K562 (cell line): ENCODE measurements around the gene ZNF37A. TPM values are rescaled to one million over a fixed set of nuclear protein-coding genes. Genes with fewer than 3 reads are reported as not detected.

Experiments used
- ATAC-seq: fragments of 200-7000 bp; cut with Tn5 transposase; 3 replicates; pipeline ENCODE4 v1.9.1; 2020; ENCODE audit warnings: moderate library complexity
- BruUV-seq: library from RNA; stranded (reverse); fragments of 400-500 nt; replicated peaks from 2 replicates; lab custom pipeline; 2021; lab: Mats Ljungman, UMichigan
- CTCF ChIA-PET: fragments of 300-600 bp; formaldehyde crosslinking; extraction: SDS; loops from one replicate; lab custom pipeline; 2021; ENCODE audit warnings: low intra/inter-chr PET ratio; lab: Yijun Ruan, JAX
- POLR2A ChIA-PET: fragments of 300-600, 350-650 bp; sonication (Branson Sonifier 250); formaldehyde crosslinking; extraction: SDS; loops from one replicate; lab custom pipeline; 2021; ENCODE audit warnings: antibody characterized with exemption, inconsistent platforms; lab: Yijun Ruan, JAX
- DNase-seq, 4 experiments: peaks; one replicate each; pipeline versions ENCODE4 v3.0.0 to v3.0.0-alpha.2; 2011 to 2018; ENCODE audit warnings: low spot score in 3 of 4, mixed read lengths in 3 of 4; ENCODE audit errors: extremely low read depth in 1 of 4
- FAIRE-seq: peaks from 2 replicates; lab custom pipeline; 2011; peaks lifted over from hg19 to GRCh38; lab: Jason Lieb, UNC
- H2AFZ ChIP-seq: 2 replicates; pipeline ENCODE4 v1.6.0; 2011; ENCODE audit warnings: low read depth, low read length, control low read depth, inconsistent platforms
- H3K27ac ChIP-seq: fragments of 200-600 bp; 3 replicates; pipeline ENCODE4 v1.8.0; 2011; ENCODE audit warnings: low read depth, mild to moderate bottlenecking, control low read depth, inconsistent platforms, low read length, moderate library complexity, mixed read lengths; ENCODE audit errors: extremely low read depth
- H3K27me3 ChIP-seq, 2 experiments: fragments of 300-600 bp in 1 of 2; 2 replicates in 1 of 2; 3 replicates in 1 of 2; pipeline versions ENCODE4 v1.6.0 to v1.8.0; 2011; ENCODE audit warnings: inconsistent platforms in 2 of 2, low read length in 2 of 2, mild to moderate bottlenecking in 1 of 2, mixed read lengths in 1 of 2, moderate library complexity in 1 of 2; ENCODE audit not compliant: control insufficient read depth in 2 of 2, insufficient read depth in 2 of 2
- H3K36me3 ChIP-seq: fragments of 300-600 bp; 3 replicates; pipeline ENCODE4 v1.8.0; 2011; ENCODE audit warnings: mild to moderate bottlenecking, low read length, inconsistent platforms; ENCODE audit not compliant: control insufficient read depth, insufficient read depth
- H3K4me1 ChIP-seq, 2 experiments: fragments of 200-600 bp in 1 of 2; replicated peaks in 1 of 2; 2 replicates in 1 of 2; 3 replicates in 1 of 2; pipeline versions ENCODE4 v1.5.1 to v1.8.0; 2011; ENCODE audit warnings: inconsistent platforms in 2 of 2, low read length in 2 of 2, mild to moderate bottlenecking in 1 of 2, mixed read lengths in 1 of 2, moderate library complexity in 1 of 2; ENCODE audit not compliant: control insufficient read depth in 2 of 2, insufficient read depth in 2 of 2
- H3K4me2 ChIP-seq: 2 replicates; pipeline ENCODE4 v1.6.1; 2011; ENCODE audit warnings: low read length, control low read depth, inconsistent platforms, mixed read lengths; ENCODE audit not compliant: insufficient read depth
- H3K4me3 ChIP-seq: fragments of 200-600 bp; sonication (generic), shearing (Covaris generic); 2 replicates; pipeline ENCODE4 v1.5.1; 2016; ENCODE audit warnings: control low read depth, inconsistent platforms
- H3K79me2 ChIP-seq: fragments of 200-600 bp; 3 replicates; pipeline ENCODE4 v1.8.0; 2011; ENCODE audit warnings: low read length, inconsistent platforms; ENCODE audit not compliant: control insufficient read depth, insufficient read depth
- H3K9ac ChIP-seq, 2 experiments: 2 replicates each; pipeline versions ENCODE4 v1.6.0 to v1.6.1; 2011; ENCODE audit warnings: low read depth in 2 of 2, low read length in 2 of 2, control low read depth in 1 of 2, inconsistent platforms in 1 of 2, mild to moderate bottlenecking in 1 of 2, mixed read lengths in 1 of 2; ENCODE audit not compliant: insufficient read depth in 1 of 2
- H3K9me1 ChIP-seq: one replicate; pipeline ENCODE4 v1.6.0; 2011; ENCODE audit warnings: inconsistent platforms, mild to moderate bottlenecking, low read length, moderate library complexity; ENCODE audit not compliant: control insufficient read depth, insufficient read depth
- H3K9me3 ChIP-seq: replicated peaks from 2 replicates; pipeline ENCODE4 v1.5.1; 2011; ENCODE audit warnings: low read depth, low read length, inconsistent platforms; ENCODE audit not compliant: control insufficient read depth, insufficient read depth
- H4K20me1 ChIP-seq: replicated peaks from 2 replicates; pipeline ENCODE4 v1.6.1; 2011; ENCODE audit warnings: low read length, inconsistent platforms, mixed read lengths; ENCODE audit not compliant: control insufficient read depth, insufficient read depth
- ARID3B ChIP-seq: fragments of 250-450 bp; sonication (Bioruptor Pico); IDR thresholded peaks from 2 replicates; pipeline ENCODE4 v1.4.0; 2020; ENCODE audit warnings: borderline replicate concordance
- ATF4 ChIP-seq: fragments of 450-650 bp; formaldehyde crosslinking; IDR thresholded peaks from 2 replicates; pipeline ENCODE4 v1.4.0; 2022; ENCODE audit warnings: mild to moderate bottlenecking, moderate library complexity
- BACH1 ChIP-seq: fragments of 200-800 bp; sonication (Bioruptor generic); IDR thresholded peaks from 2 replicates; pipeline ENCODE4 v1.6.1; 2016; ENCODE audit warnings: missing genetic modification characterization, missing compliant biosample characterization
- BRCA1 ChIP-seq, 2 experiments: fragments of 450-650 bp in 1 of 2; sonication (generic) in 1 of 2; formaldehyde crosslinking in 1 of 2; IDR thresholded peaks; 2 replicates each; pipeline versions ENCODE4 v1.5.0 to v1.6.1; 2017 to 2020; ENCODE audit warnings: mild to moderate bottlenecking in 1 of 2, missing genetic modification reagents in 1 of 2
- DIDO1 ChIP-seq: fragments of 450-650 bp; IDR thresholded peaks from 2 replicates; pipeline ENCODE4 v1.6.1; 2016; ENCODE audit warnings: low read depth, missing biosample characterization, missing genetic modification characterization
- ESRRA ChIP-seq: fragments of 450-650 bp; IDR thresholded peaks from 2 replicates; pipeline ENCODE4 v1.6.1; 2014; ENCODE audit warnings: low read depth, mild to moderate bottlenecking, moderate library complexity, borderline replicate concordance
- ETS2 ChIP-seq: IDR thresholded peaks from 2 replicates; pipeline ENCODE4 v1.6.1; 2016; ENCODE audit warnings: borderline replicate concordance, missing genetic modification characterization, mild to moderate bottlenecking, moderate library complexity, missing compliant biosample characterization; ENCODE audit not compliant: poor library complexity, severe bottlenecking
- GATAD2A ChIP-seq: fragments of 450-650 bp; IDR thresholded peaks from 2 replicates; pipeline ENCODE4 v1.6.1; 2017
- HEY1 ChIP-seq: fragments of 250-450 bp; sonication (Bioruptor Pico); IDR thresholded peaks from 2 replicates; pipeline ENCODE4 v1.5.0; 2020; ENCODE audit warnings: mild to moderate bottlenecking, moderate library complexity, borderline replicate concordance
- HMGN3 ChIP-seq: IDR thresholded peaks from 2 replicates; pipeline ENCODE4 v1.6.1; 2011; ENCODE audit warnings: borderline replicate concordance, low read depth, mild to moderate bottlenecking, mixed read lengths, low read length; ENCODE audit not compliant: insufficient read length; ENCODE audit errors: extremely low read depth
- MTA2 ChIP-seq: fragments of 450-650 bp; IDR thresholded peaks from 2 replicates; pipeline ENCODE4 v1.6.1; 2016; ENCODE audit warnings: low read depth
- POLR2AphosphoS2 ChIP-seq: IDR thresholded peaks from 2 replicates; pipeline ENCODE4 v1.6.1; 2012; ENCODE audit warnings: low read length, improper control_type of control experiment
- RAD51 ChIP-seq: fragments of 450-650 bp; IDR thresholded peaks from 2 replicates; pipeline ENCODE4 v1.7.1; 2016; ENCODE audit warnings: low read depth, mild to moderate bottlenecking, borderline replicate concordance
- SIX5 ChIP-seq, 2 experiments: IDR thresholded peaks; 2 replicates each; pipeline ENCODE4 v1.6.1; 2011; ENCODE audit warnings: low read length in 2 of 2, borderline replicate concordance in 1 of 2, low read depth in 1 of 2, mild to moderate bottlenecking in 1 of 2, moderate library complexity in 1 of 2; ENCODE audit not compliant: insufficient read depth in 1 of 2
- TRIM25 ChIP-seq: fragments of 450-650 bp; IDR thresholded peaks from 2 replicates; pipeline ENCODE4 v1.7.0; 2016; ENCODE audit warnings: borderline replicate concordance
- ZNF274 ChIP-seq: IDR thresholded peaks from 2 replicates; pipeline ENCODE4 v1.6.1; 2011; ENCODE audit warnings: low read depth, mild to moderate bottlenecking, low read length, moderate library complexity, borderline replicate concordance
- ZNF282 ChIP-seq: sonication (generic); formaldehyde crosslinking; IDR thresholded peaks from 2 replicates; pipeline ENCODE4 v1.8.1; 2023; ENCODE audit warnings: missing genetic modification reagents
- ZNF507 ChIP-seq: conservative IDR thresholded peaks from 2 replicates; pipeline ENCODE4 v1.6.1; 2017; ENCODE audit warnings: missing genetic modification characterization, missing compliant biosample characterization
- ZSCAN32 ChIP-seq: fragments of 450-650 bp; formaldehyde crosslinking; IDR thresholded peaks from 2 replicates; pipeline ENCODE4 v1.4.0; 2020; ENCODE audit warnings: mild to moderate bottlenecking, moderate library complexity
- WGBS: fragments of 100-300 bp; shearing (Covaris generic); methylation state at CpG from one replicate; pipeline ENCODE4 v1.1.6; 2016; ENCODE audit warnings: low coverage, mixed read lengths; ENCODE audit not compliant: insufficient coverage; ENCODE audit errors: missing lambda C conversion rate; 5-methylcytosine and 5-hydroxymethylcytosine counted together
- in situ Hi-C: fragments of 300-500 bp; cut with MboI; formaldehyde crosslinking; loops from 4 replicates; pipeline ENCODE4 v1.15.0; 2018; ENCODE audit warnings: inconsistent platforms, mixed read lengths
- intact Hi-C: fragments of 100-400 bp; cut with micrococcal nuclease; formaldehyde crosslinking; loops from 2 replicates; pipeline ENCODE4 v1.14.2; 2022
- polyA plus RNA-seq, 8 experiments: library from polyadenylated mRNA; depleted of rRNA in 4 of 8; stranded (reverse) in 5 of 8; unstranded in 3 of 8; fragments of >200 nt; fragmentation: Nextera tagmentation in 2 of 8; fragmentation: Illumina TruSeq in 1 of 8; extraction: Ambion mirVana in 2 of 8; extraction: Trizol in 1 of 8; gene quantifications; 2 replicates each; pipeline versions ENCODE4 v1.2.1 to v1.2.3, GENCODE V29; 2011 to 2014; ENCODE audit warnings: inconsistent platforms in 1 of 8, missing spikeins in 1 of 8
- total RNA-seq, 7 experiments: library from RNA; depleted of rRNA in 6 of 7; stranded (reverse); fragments of >200 nt in 6 of 7; fragmentation: Illumina TruSeq in 2 of 7; extraction: Trizol in 2 of 7; gene quantifications; 2 replicates each; pipeline versions ENCODE4 v1.2.1 to v1.2.3, GENCODE V29; 2011 to 2021; ENCODE audit warnings: low replicate concordance in 1 of 7

ZNF37A gene
- total and polyA plus RNA-seq, 9 of the 15 experiments (the other 6 are each of a cell fraction or from before 2014, with no cell fraction given) = 4.1 to 21.6 (median 16.4) TPM

- ChIA-PET POLR2A (no interaction called here), CTCF (no interaction called here)
- no TSS peak for BruUV-seq
- TF ChIP-seq ARID3B (CRISPR knock-in tag) = no peak
- TF ChIP-seq MTA2 = no peak
- no peak for TF ChIP-seq HMGN3
- TF ChIP-seq ZSCAN32 = no peak
- no peak for TF ChIP-seq RAD51
- TF ChIP-seq ZNF274 = no peak
- no peak for TF ChIP-seq GATAD2A
- TF ChIP-seq BACH1 = no peak
- no peak for TF ChIP-seq BRCA1 (IDR thresholded peaks at IDR 0.05)
- TF ChIP-seq BRCA1 (CRISPR knock-in tag; IDR thresholded peaks at IDR 0.05) = no peak
- TF ChIP-seq ZNF507 = no peak
- no peak for TF ChIP-seq ETS2 (tag)
- TF ChIP-seq ZNF282 (CRISPR knock-in tag) = no peak
- TF ChIP-seq POLR2AphosphoS2 = no peak
- TF ChIP-seq ATF4 = no peak
- no peak for TF ChIP-seq HEY1 (CRISPR knock-in tag)
- no peak for TF ChIP-seq SIX5 (IDR thresholded peaks at IDR 0.05; ENCODE audit: borderline replicate concordance in 1 of 2, insufficient read depth in 1 of 2, low read depth in 1 of 2, low read length in 2 of 2)
- no peak for TF ChIP-seq ESRRA
- no peak for TF ChIP-seq TRIM25
- TF ChIP-seq DIDO1 (tag) = no peak
- Histone ChIP-seq H3K4me3 (no peak overlapping the region), H3K36me3 (peaks cover 36% of the 10 kb centered on the region), H3K27me3 (no peaks in the 10 kb centered on the region), H3K9me3 (peaks cover 18% of the 10 kb centered on the region), H3K4me2 (no peak overlapping the region), H3K27ac (no peak overlapping the region), H3K4me1 (no peaks in the 10 kb centered on the region), H3K79me2 (no peaks in the 10 kb centered on the region), H4K20me1 (no peaks in the 10 kb centered on the region), H3K9ac (no peak overlapping the region), H3K9me1 (no peaks in the 10 kb centered on the region), H2AFZ (no peak overlapping the region)
- intact Hi-C loops = no loop called here
- no peak for DNase-seq
- 92% methylated on average over 2 of the region's 2 CpGs for WGBS
- FAIRE-seq = no peak
- no peak for ATAC-seq
- in situ Hi-C loops = no loop called here
Measured at GRCh38 chr10:38112159-38112558, 18.0 kb downstream of the ZNF37A start.
